Measurements from ENCODE around the gene NKX6-1.

DNA sequence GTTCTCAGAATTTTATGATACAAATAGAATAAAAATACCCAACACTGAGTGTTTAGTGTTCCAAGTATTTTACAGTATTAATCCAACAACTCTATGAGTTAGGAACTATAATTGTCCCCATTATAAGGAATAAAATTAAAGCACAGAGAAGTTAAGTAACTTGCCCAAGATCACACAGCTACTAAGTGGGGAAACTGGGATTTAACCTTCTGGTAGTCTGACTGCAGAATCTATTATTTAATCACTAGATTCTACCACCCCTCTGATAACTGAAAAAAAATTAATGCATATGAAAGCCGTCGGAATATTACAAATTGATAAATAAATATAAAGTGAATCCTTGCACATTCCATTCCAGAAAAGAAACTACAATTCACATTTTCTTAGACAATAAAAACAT is 5.7 kb upstream of the NKX6-1 start:
- TF ChIP-seq, protein P1, sequence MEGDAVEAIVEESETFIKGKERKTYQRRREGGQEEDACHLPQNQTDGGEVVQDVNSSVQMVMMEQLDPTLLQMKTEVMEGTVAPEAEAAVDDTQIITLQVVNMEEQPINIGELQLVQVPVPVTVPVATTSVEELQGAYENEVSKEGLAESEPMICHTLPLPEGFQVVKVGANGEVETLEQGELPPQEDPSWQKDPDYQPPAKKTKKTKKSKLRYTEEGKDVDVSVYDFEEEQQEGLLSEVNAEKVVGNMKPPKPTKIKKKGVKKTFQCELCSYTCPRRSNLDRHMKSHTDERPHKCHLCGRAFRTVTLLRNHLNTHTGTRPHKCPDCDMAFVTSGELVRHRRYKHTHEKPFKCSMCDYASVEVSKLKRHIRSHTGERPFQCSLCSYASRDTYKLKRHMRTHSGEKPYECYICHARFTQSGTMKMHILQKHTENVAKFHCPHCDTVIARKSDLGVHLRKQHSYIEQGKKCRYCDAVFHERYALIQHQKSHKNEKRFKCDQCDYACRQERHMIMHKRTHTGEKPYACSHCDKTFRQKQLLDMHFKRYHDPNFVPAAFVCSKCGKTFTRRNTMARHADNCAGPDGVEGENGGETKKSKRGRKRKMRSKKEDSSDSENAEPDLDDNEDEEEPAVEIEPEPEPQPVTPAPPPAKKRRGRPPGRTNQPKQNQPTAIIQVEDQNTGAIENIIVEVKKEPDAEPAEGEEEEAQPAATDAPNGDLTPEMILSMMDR (IDR thresholded peaks at IDR 0.05) = no peak
- TF ChIP-seq POLR2A (IDR thresholded peaks at IDR 0.05) = no peak

Data from esophagus squamous epithelium (tissue), 4 donors.